HG03521 (cell line): ENCODE results near the gene RRP1.

Experiments used
- ATAC-seq: cut with Tn5 transposase; IDR thresholded peaks from one replicate; pipeline ENCODE4 v1.9.1; 2021; ENCODE audit warnings: mild to moderate bottlenecking, moderate library complexity; ENCODE audit not compliant: unreplicated experiment

The RRP1 gene

GRCh38 chr21:43758111-43758641, 31.2 kb upstream of the RRP1 start:
- no peak for ATAC-seq

DNA sequence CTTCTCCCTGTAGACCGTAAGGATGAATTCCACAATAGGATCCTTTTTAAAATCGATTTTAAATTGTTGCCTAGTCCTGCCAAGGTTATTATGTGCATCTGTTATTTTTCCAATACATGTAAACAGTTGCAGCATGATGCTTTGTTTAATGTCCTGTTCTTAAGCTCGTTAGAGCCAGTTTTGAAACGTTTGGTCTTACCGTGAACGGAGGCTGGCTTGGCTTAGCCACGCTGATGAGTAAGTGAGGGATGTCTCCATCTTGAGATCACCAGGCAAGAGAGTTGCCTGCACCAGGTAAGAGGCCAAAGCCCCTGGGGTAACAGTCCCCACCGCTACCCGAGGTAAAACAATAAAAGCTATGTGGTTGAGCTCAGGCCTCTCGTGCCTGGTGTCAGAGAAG, 30.6 kb upstream of the RRP1 start:
- no peak for ATAC-seq

- no peak for ATAC-seq
Observed at GRCh38 chr21:43759651-43760050, 29.7 kb upstream of the RRP1 start.

- no peak for ATAC-seq
Observed at GRCh38 chr21:43760391-43760958, 28.9 kb upstream of the RRP1 start.

DNA sequence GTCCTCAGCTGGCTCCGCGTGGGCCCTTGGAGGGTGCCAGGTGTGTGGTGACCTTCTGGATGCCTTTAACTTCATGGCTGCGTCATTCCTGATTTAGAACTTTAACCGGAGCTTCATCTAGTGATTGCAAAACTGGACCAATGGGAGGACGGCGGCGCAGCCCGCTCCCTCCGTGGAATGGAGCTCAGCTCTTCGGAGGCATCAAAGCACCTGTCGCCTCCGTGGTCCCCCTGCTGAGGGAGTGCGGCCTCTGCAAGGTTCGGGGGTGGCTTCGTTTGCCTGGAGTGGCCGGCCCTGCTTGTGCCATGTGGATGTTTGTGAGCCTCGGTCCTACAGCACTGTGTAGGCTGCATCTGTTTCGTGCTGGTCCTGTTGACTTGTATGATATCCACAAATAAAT, 27.5 kb upstream of the RRP1 start:
- ATAC-seq, result no peak

DNA sequence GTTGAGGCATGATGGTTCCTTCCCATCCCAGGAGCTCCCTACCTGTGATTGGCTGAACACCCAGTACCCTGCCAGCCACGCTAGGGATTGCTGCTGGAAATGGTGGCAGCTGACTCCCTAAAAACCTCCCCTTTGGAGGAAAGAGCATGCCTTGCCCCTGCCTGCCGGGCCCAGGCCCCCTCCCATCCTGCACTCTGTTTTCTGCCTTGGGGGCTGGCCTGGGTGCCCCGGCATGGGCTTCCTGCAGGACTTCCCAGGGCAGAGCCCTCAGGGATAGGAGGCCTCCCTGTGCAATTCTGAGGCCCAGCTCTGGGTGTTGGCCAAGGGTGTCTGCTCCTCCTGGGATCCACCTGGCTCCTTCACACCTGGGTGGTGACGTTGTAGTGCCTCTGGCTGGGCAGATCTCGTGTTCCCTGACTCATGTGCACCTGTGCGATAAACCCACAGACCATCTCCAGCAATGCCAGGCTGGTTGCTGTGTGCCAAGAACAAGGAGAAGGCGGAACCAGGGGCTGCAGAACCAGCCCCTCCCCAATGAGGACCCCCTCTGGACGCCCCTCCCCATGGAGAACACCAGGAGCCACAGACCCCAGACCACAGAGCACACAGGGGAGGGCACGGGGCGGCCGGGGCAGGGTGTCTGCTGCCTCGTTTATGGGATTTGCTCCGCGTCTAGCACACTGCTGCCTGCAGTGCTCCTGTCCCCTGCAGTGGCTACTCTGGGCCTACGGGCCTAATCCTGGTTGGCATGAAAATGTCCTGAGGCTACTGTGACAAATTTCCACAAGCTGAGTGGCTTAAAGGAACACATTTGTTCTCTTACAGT, 26.9 kb upstream of the RRP1 start:
- no peak for ATAC-seq

- no peak for ATAC-seq
Observed at GRCh38 chr21:43763901-43764523, 25.4 kb upstream of the RRP1 start.

DNA sequence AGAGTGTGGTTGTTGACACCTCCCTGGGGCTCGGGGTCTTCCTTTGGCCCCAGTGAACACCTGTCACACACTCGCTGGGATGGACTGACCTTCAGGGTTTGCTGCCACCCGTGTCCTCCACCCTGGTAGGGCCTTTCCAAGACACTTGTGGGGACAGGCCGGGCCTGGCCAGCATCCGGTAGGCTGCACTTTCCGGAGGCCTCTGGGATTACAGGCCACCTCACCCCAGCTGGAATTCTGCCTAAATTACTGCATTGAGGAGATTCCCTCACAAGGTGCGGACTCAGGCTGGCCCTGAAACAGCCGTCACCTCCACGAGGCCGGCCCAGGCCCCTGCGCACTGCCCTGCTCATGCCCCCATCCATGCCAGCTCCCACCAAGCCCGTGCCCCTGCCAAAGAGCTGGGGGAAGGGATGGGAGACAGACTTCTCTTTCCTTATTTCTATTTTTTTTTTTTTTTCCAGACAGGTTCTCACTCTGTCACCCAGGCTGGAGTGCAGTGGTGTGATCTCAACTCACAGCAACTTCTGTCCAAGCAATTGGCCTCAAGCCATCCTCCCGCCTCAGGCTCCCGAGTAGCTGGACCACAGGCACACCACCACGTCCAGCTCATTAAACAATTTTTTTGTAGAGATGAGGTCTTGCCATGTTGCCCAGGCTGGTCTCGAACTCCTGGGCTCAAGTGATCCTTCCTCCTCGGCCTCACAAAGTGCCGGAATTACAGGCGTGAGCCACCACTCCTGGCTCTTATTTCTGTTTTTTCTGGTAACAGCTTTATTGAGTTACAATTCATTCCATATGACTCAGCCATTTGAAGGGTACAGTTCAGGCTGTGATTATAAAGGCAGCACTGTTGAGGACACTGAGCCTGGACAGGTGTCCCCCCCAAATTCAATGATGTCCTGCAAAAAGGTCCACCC, 24.5 kb upstream of the RRP1 start:
- ATAC-seq, result no peak

GRCh38 chr21:43766734-43767497, 22.5 kb upstream of the RRP1 start:
- ATAC-seq, result no peak

DNA sequence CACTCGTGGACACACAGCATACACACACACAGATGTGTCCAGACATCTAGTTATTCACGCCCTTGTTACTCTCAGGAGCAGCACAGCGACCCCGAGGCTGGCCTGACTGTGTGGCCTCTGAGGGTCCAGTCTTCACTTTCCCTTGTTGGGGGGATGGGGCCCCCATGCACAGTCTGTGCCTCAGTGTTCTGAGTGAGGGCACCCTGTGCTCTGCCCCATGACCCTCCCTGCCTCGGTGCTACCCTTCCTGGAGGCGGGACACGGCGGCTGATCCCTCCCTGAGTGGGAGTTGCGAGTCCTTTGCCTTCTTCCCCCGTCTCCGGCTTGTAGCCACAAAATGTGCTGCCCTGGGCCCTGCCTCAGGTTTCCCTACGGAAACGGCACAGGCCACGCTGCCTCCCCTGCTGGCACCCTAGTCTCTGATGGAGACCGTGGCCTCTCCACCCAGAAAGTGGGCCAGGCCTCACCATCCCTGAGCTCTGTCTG, 21.8 kb upstream of the RRP1 start:
- no peak for ATAC-seq

GRCh38 chr21:43767984-43768867, 21.2 kb upstream of the RRP1 start:
- no peak for ATAC-seq

DNA sequence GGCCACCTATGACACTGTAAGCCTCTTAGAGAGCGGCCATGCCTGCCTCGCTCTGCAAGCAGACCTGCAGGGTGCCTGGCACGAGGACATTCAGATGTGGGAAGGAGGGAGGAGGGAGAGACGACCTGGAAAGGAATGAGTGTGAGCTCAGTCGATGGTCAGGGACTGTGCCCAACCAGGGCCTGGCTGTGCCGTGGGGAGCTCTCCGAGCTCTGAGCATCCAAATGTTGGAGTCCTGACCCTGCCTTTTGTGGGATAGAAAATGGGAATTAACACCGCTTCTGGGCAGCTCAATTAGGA, 20.6 kb upstream of the RRP1 start:
- ATAC-seq, result no peak

- ATAC-seq, result no peak
Observed at GRCh38 chr21:43769325-43769958, 19.9 kb upstream of the RRP1 start.

DNA sequence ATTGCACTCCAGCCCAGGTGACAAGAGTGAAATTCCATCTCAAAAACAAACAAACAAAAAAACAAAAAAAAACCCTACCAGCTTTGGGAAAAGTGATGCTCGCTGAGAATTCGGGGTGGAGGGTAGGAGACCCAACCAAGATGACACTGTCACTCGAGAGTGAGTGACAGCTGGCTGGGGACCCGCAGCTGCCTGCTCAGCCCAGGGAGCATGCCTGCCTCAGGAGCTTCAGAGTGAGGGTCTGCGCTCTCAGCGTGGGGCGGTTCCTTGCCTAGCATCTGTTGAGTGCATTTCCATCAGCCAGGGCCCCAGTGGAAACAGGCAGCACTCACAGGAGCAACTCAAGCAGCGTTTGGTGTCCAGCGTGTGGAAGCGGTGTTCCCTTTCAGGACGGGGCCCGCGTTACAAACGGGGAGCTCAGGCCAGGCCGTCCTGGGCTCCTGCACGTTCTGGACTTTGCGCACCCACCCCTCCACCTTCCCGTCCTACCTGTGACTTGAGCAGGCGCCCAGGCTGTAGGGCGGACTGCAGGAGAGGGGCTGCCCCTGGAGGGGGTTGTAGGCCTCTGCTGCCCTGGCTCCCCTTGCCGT, 19.2 kb upstream of the RRP1 start:
- no peak for ATAC-seq

DNA sequence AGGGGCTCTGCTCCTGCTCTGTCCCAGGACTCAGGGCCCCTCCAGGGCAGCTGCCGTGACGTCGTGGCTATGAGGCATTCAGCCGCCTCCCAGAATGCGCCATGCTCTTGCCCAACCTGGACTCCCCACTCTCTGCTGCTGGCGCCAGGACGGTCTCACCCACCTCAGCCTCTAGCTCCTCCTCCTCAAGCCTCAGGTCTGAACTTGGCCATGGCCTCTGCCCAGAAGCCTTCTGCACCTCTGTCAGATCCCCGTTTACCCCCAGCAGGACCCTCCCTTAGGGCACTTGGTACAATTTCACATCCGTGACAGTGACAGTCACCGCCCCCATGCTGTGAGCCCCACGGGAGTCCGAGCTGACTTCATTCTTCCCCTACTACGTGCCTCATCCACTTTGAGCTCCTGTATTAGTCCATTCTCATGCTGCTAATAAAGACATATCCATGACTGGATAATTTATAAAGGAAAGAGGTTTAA, 18.1 kb upstream of the RRP1 start:
- ATAC-seq, result no peak

DNA sequence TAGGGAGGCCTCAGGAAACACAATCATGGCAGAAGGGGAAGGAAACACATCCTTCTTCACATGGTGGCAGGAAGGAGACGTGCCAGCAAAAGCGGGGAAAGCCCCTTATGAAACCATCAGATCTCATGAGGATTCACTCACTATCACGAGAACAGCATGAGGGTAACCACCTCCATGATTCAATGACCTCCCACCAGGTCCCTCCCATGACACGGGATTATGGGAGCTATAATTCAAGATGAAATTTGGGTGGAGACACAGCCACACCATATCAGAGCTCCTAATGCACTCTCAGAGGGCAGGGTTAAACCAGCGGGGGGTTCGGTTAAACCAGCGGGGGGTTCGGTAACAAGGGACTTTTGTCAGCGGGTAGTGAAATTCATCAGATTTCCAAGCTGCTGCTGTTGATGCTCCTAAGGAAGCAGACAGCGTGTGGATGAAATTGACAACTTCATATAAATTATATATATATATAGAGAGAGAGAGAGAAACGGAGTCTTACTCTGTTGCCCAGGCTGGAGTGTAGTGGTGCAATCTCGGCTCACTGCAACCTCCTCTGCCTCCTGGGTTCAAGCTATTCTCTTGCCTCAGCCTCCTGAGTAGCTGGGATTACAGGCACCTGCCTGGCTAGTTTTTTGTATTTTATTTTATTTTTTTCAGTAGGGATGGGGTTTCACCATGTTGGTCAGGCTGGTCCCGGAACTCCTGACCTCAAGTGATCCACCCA, 17.5 kb upstream of the RRP1 start:
- ATAC-seq, result no peak

DNA sequence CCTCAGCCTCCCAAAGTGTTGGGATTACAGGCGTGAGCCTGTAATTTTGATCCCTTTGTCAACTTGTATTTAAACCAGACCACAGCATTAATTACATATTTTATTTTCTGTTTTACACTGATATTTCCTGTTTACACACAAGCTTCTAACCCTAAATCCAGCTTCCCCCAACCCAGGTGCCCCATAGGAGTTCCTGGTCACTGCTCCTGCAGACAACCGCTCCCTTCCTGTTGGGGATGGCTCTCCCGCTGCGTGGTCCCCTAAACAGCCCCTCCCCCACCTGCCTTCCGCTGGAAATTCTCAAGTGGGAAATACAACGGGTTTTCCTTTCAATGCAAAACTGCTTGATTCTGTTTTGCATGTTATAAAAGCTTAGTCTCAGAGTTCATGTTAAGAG, 17.0 kb upstream of the RRP1 start:
- no peak for ATAC-seq

DNA sequence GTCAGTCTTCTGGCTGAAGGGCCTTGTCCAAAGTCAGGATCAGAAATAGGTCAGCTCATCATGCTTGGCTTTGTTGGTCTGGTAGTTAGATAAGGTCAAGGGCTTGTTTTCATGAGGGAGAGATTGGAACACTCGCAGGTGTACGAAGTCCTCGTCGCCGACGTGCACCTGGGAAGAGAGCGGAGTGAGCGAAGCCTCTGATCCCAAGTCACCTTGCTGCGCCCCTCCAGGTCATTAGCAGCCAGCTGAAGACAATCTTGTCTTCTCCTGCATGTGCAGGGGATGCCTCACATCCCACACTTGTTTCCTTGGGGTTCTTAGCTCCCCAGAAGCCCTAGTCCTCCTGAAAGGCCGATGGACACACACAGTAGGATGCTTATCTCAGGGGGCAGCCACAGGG, 15.2 kb upstream of the RRP1 start:
- ATAC-seq, result no peak
